Peyer's patch (tissue), 4 donors: ENCODE data around the gene CLEC18B.

Experiments used
- CTCF ChIP-seq, 6 experiments: fragments of 450-650 bp in 4 of 6; fragments of 200-600 bp in 2 of 6; sonication (generic) in 1 of 6; IDR thresholded peaks; one replicate each; pipeline ENCODE4 v1.5.1; 2017 to 2019; ENCODE audit warnings: antibody characterized with exemption in 6 of 6, mild to moderate bottlenecking in 3 of 6, moderate library complexity in 1 of 6
- POLR2A ChIP-seq, 2 donors: fragments of 450-650 bp; IDR thresholded peaks; one replicate each; pipeline ENCODE4 v1.5.1; 2017; ENCODE audit warnings: antibody characterized with exemption in 2 of 2, mild to moderate bottlenecking in 2 of 2, moderate library complexity in 2 of 2

- TF ChIP-seq CTCF (IDR thresholded peaks at IDR 0.05), result no peak
- TF ChIP-seq POLR2A (IDR thresholded peaks at IDR 0.05), result no peak
These were observed 35.0 kb upstream of the CLEC18B start for GRCh38 chr16:74456290-74456625.
